GM15510 (cell line): ENCODE results near the gene RECQL5.

Experiments used
- POLR2A ChIP-seq: IDR thresholded peaks from 3 replicates; pipeline ENCODE4 v1.6.1; 2011; ENCODE audit warnings: borderline replicate concordance; ENCODE audit not compliant: insufficient read length; ENCODE audit errors: extremely low read depth

Gene RECQL5

GRCh38 chr17:75635610-75636202 lies 31.2 kb downstream of the RECQL5 start:
- no peak for TF ChIP-seq POLR2A

- TF ChIP-seq POLR2A = no peak
Observed at GRCh38 chr17:75634754-75635609, 32.0 kb downstream of the RECQL5 start.

GRCh38 chr17:75634376-75634740 lies 32.6 kb downstream of the RECQL5 start:
- no peak for TF ChIP-seq POLR2A

- no peak for TF ChIP-seq POLR2A
Observed at GRCh38 chr17:75633486-75634375, 33.2 kb downstream of the RECQL5 start.

- no peak for TF ChIP-seq POLR2A
Observed at GRCh38 chr17:75632863-75633485, 34.0 kb downstream of the RECQL5 start, which contains the start of gene SMIM5. Gene SMIM5, plus strand, starts transcription at chr17:75633434. Its CDS starts 6,768 bp downstream, at chr17:75640202.

GRCh38 chr17:75632428-75632827 lies 34.5 kb downstream of the RECQL5 start:
- no peak for TF ChIP-seq POLR2A

- no peak for TF ChIP-seq POLR2A
Observed at GRCh38 chr17:75631353-75631752, 35.6 kb downstream of the RECQL5 start.

- TF ChIP-seq POLR2A = no peak
Observed at GRCh38 chr17:75630071-75630917, 36.7 kb downstream of the RECQL5 start.

- no peak for TF ChIP-seq POLR2A
Observed at GRCh38 chr17:75629157-75629556, 37.8 kb downstream of the RECQL5 start.

GRCh38 chr17:75628425-75628824 lies 38.5 kb downstream of the RECQL5 start:
- no peak for TF ChIP-seq POLR2A

- no peak for TF ChIP-seq POLR2A
Observed at GRCh38 chr17:75627094-75627493, 39.9 kb downstream of the RECQL5 start.

GRCh38 chr17:75626496-75627038 lies 40.4 kb downstream of the RECQL5 start:
- no peak for TF ChIP-seq POLR2A

- TF ChIP-seq POLR2A = no peak
Observed at GRCh38 chr17:75625813-75626486, 41.0 kb downstream of the RECQL5 start.
